ENCODE results near the gene RNPEPL1.

GRCh38 chr2:240590681-240591111 lies 22.4 kb downstream of the RNPEPL1 start:
- TF ChIP-seq, protein P1, sequence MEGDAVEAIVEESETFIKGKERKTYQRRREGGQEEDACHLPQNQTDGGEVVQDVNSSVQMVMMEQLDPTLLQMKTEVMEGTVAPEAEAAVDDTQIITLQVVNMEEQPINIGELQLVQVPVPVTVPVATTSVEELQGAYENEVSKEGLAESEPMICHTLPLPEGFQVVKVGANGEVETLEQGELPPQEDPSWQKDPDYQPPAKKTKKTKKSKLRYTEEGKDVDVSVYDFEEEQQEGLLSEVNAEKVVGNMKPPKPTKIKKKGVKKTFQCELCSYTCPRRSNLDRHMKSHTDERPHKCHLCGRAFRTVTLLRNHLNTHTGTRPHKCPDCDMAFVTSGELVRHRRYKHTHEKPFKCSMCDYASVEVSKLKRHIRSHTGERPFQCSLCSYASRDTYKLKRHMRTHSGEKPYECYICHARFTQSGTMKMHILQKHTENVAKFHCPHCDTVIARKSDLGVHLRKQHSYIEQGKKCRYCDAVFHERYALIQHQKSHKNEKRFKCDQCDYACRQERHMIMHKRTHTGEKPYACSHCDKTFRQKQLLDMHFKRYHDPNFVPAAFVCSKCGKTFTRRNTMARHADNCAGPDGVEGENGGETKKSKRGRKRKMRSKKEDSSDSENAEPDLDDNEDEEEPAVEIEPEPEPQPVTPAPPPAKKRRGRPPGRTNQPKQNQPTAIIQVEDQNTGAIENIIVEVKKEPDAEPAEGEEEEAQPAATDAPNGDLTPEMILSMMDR (conservative IDR thresholded peaks at IDR 0.05) = no peak
- no peak for TF ChIP-seq EZH2 (IDR thresholded peaks at IDR 0.05; ENCODE audit: low read depth)
